PC-3 (cell line): ENCODE data around the gene LTBP3. TPM values are rescaled to one million over a fixed set of nuclear protein-coding genes. Genes with fewer than 3 reads are reported as not detected.

Source experiments
- ATAC-seq: fragments of 200-7000 bp; cut with Tn5 transposase; 2 replicates; pipeline ENCODE4 v1.9.1; 2020; ENCODE audit warnings: mild to moderate bottlenecking, moderate library complexity
- BruUV-seq: library from RNA; stranded (reverse); fragments of 400-500 nt; replicated peaks from 2 replicates; lab custom pipeline; 2021; lab: Mats Ljungman, UMichigan
- CTCF ChIA-PET: fragments of 300-600 bp; sonication (Branson Sonifier 250); formaldehyde crosslinking; loops from one replicate; lab custom pipeline; 2022; ENCODE audit warnings: antibody characterized with exemption; lab: Charles Lee
- POLR2A ChIA-PET: fragments of 300-600 bp; sonication (Branson Sonifier 250); formaldehyde crosslinking; loops from one replicate; lab custom pipeline; 2022; ENCODE audit warnings: antibody characterized with exemption; ENCODE audit not compliant: unreplicated experiment; lab: Charles Lee
- DNase-seq: peaks from one replicate; pipeline ENCODE4 v3.0.0-alpha.2; 2015
- H2AFZ ChIP-seq: fragments of 300-600 bp; sonication (generic); 2 replicates; pipeline ENCODE4 v1.6.0; 2016; ENCODE audit warnings: antibody characterized with exemption, low read length
- H3F3A ChIP-seq: fragments of 300-600 bp; sonication (generic); one replicate; pipeline ENCODE4 v1.6.0; 2017; ENCODE audit warnings: antibody characterized with exemption, low read length, control low read depth, mild to moderate bottlenecking; ENCODE audit not compliant: unreplicated experiment
- H3K27ac ChIP-seq: fragments of 300-600 bp; sonication (generic); 2 replicates; pipeline ENCODE4 v1.5.1; 2016; ENCODE audit warnings: mild to moderate bottlenecking, low read length
- H3K27me3 ChIP-seq: fragments of 300-600 bp; sonication (generic); 2 replicates; pipeline ENCODE4 v1.6.1; 2016; ENCODE audit warnings: low read length, mixed read lengths
- H3K36me3 ChIP-seq: fragments of 300-600 bp; sonication (generic); 2 replicates; pipeline ENCODE4 v1.6.1; 2016; ENCODE audit warnings: low read depth, mixed run types, low read length, mixed read lengths
- H3K4me1 ChIP-seq: fragments of 300-600 bp; sonication (generic); 2 replicates; pipeline ENCODE4 v1.5.1; 2016; ENCODE audit warnings: low read length; ENCODE audit not compliant: insufficient read depth
- H3K4me2 ChIP-seq: fragments of 300-600 bp; sonication (generic); 2 replicates; pipeline ENCODE4 v1.6.0; 2016; ENCODE audit warnings: low read length
- H3K4me3 ChIP-seq: fragments of 300-600 bp; sonication (generic); 2 replicates; pipeline ENCODE4 v1.5.1; 2016; ENCODE audit warnings: mild to moderate bottlenecking, low read length, mixed read lengths
- H3K79me2 ChIP-seq: fragments of 300-600 bp; sonication (generic); 2 replicates; pipeline ENCODE4 v1.6.1; 2017; ENCODE audit warnings: low read length, mixed read lengths
- H3K9ac ChIP-seq: fragments of 300-600 bp; sonication (generic); 2 replicates; pipeline ENCODE4 v1.6.0; 2016; ENCODE audit warnings: mild to moderate bottlenecking, low read length
- H3K9me2 ChIP-seq: fragments of 300-600 bp; sonication (generic); replicated peaks from 2 replicates; pipeline ENCODE4 v1.6.1; 2016; ENCODE audit warnings: mixed run types, low read length, mixed read lengths
- H3K9me3 ChIP-seq: fragments of 300-600 bp; sonication (generic); 2 replicates; pipeline ENCODE4 v1.6.1; 2016; ENCODE audit warnings: low read length, mixed read lengths
- H4K20me1 ChIP-seq: fragments of 300-600 bp; sonication (generic); 2 replicates; pipeline ENCODE4 v1.6.1; 2016; ENCODE audit warnings: low read length, mixed read lengths
- CTCF ChIP-seq: fragments of 300-600 bp; sonication (generic); conservative IDR thresholded peaks from 2 replicates; pipeline ENCODE4 v1.5.1; 2017; ENCODE audit warnings: antibody characterized with exemption, low read depth, mild to moderate bottlenecking, low read length
- EZH2 ChIP-seq: fragments of 300-600 bp; sonication (generic); IDR thresholded peaks from one replicate; pipeline ENCODE4 v1.6.1; 2017; ENCODE audit warnings: antibody characterized with exemption, mild to moderate bottlenecking, low read length; ENCODE audit not compliant: unreplicated experiment
- EZH2phosphoT487 ChIP-seq: fragments of 300-600 bp; sonication (generic); IDR thresholded peaks from 2 replicates; pipeline ENCODE4 v1.6.1; 2018; ENCODE audit warnings: mild to moderate bottlenecking, antibody characterized with exemption, low read length, borderline replicate concordance
- intact Hi-C: fragments of 100-400 bp; cut with micrococcal nuclease; formaldehyde crosslinking; loops from 2 replicates; pipeline ENCODE4 v1.9.0; 2023
- total RNA-seq: library from RNA; depleted of rRNA; stranded (reverse); fragments of >200 nt; gene quantifications from 2 replicates; pipeline ENCODE4 v1.2.3, GENCODE V29; 2014

The LTBP3 gene
- total RNA-seq, 1 experiment from 2014 or later: 197 TPM

DNA sequence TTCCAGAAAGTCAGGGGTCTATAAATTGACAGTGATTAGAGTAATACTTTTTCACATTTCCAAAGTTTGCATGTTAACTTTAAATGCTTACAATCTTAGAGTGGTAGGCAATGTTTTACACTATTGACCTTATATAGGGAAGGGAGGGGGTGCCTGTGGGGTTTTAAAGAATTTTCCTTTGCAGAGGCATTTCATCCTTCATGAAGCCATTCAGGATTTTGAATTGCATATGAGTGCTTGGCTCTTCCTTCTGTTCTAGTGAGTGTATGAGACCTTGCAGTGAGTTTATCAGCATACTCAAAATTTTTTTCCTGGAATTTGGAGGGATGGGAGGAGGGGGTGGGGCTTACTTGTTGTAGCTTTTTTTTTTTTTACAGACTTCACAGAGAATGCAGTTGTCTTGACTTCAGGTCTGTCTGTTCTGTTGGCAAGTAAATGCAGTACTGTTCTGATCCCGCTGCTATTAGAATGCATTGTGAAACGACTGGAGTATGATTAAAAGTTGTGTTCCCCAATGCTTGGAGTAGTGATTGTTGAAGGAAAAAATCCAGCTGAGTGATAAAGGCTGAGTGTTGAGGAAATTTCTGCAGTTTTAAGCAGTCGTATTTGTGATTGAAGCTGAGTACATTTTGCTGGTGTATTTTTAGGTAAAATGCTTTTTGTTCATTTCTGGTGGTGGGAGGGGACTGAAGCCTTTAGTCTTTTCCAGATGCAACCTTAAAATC, 54.0 kb downstream of the LTBP3 start:
- H3K4me3 ChIP-seq: peak overlapping the region; percentile 95
- peaks cover 72% of the 10 kb centered on the region for H3K36me3 ChIP-seq
- H4K20me1 ChIP-seq: peaks cover 74% of the 10 kb centered on the region
- no peaks in the 10 kb centered on the region for H3K27me3 ChIP-seq
- H3K4me1 ChIP-seq: peaks cover 45% of the 10 kb centered on the region
- POLR2A ChIA-PET: interaction anchor here (0.6 to 1.1 kb wide), 6 partner anchors 13 to 187 kb away, joined by 3 to 7 read pairs (median 4); partner anchors contain the start of gene ZNRD2
- no peak for ATAC-seq
- H3K79me2 ChIP-seq: peaks cover 74% of the 10 kb centered on the region
- no TSS peak for BruUV-seq
- H3K9ac ChIP-seq: peak overlapping the region; percentile 97; the same call in 1 of the 2 replicates
- peak overlapping the region; percentile 90 for H3K4me2 ChIP-seq
- peaks cover 88% of the 10 kb centered on the region for H3F3A ChIP-seq
- CTCF ChIA-PET: no interaction called here
- TF ChIP-seq EZH2: no peak
- TF ChIP-seq CTCF: no peak
- no peak for TF ChIP-seq EZH2phosphoT487
- no peaks in the 10 kb centered on the region for H3K9me3 ChIP-seq
- intact Hi-C loops: no loop called here
- no peak overlapping the region for H2AFZ ChIP-seq
- H3K9me2 ChIP-seq: no peaks in the 10 kb centered on the region
- no peak for DNase-seq
- H3K27ac ChIP-seq: no peak overlapping the region

- Histone ChIP-seq H3K9me2 (no peaks in the 10 kb centered on the region), H3K27me3 (no peaks in the 10 kb centered on the region), H3K9me3 (no peaks in the 10 kb centered on the region), H4K20me1 (peaks cover 75% of the 10 kb centered on the region), H2AFZ (no peak overlapping the region), H3K4me3 (peak overlapping the region; percentile 95), H3K4me1 (peaks cover 49% of the 10 kb centered on the region), H3F3A (peaks cover 86% of the 10 kb centered on the region), H3K4me2 (peak overlapping the region; percentile 90), H3K9ac (peak overlapping the region; percentile 97), H3K79me2 (peaks cover 80% of the 10 kb centered on the region), H3K27ac (no peak overlapping the region), H3K36me3 (peaks cover 72% of the 10 kb centered on the region)
- TF ChIP-seq CTCF: no peak
- no peak for TF ChIP-seq EZH2phosphoT487
- TF ChIP-seq EZH2: no peak
- POLR2A ChIA-PET: interaction anchor here (0.6 to 2.0 kb wide), 3 partner anchors 12 to 167 kb away, joined by 3 to 7 read pairs (median 7); no protein-coding TSS in a partner anchor
- no peak for DNase-seq
- CTCF ChIA-PET: no interaction called here
- ATAC-seq: no peak
- no TSS peak for BruUV-seq
- intact Hi-C loops: no loop called here
Observed at GRCh38 chr11:65503368-65503948, 54.7 kb downstream of the LTBP3 start.
